Stimulated activated CD4-positive, alpha-beta T cell treated with anti-CD3 and anti-CD28 coated beads, Interleukin-1b, Interleukin-23, amount 100 ng/mL, for 4 hours (primary cell): ENCODE measurements around the gene C12orf42.

Experiments
- DNase-seq, 2 donors: peaks; one replicate each; pipeline ENCODE4 v3.0.0-alpha.2; 2020; ENCODE audit warnings: low read depth in 2 of 2

Gene C12orf42

GRCh38 chr12:103495469-103496456 lies at the start of gene C12orf42:
Gene C12orf42 (minus strand): TSS chr12:103495968. CDS start chr12:103478426, 17,542 bp downstream.
- DNase-seq, result peak; percentile 39 to 44

GRCh38 chr12:103542078-103542477 lies 46.3 kb upstream of the C12orf42 start:
- DNase-seq, result no peak

- DNase-seq, result no peak
These were observed 44.6 kb upstream of the C12orf42 start for GRCh38 chr12:103540319-103540718.

- no peak for DNase-seq
These were observed 42.6 kb upstream of the C12orf42 start for GRCh38 chr12:103538397-103538796.

GRCh38 chr12:103530307-103531066 lies 34.7 kb upstream of the C12orf42 start:
- no peak for DNase-seq

- DNase-seq, result no peak
These were observed 33.5 kb upstream of the C12orf42 start for GRCh38 chr12:103529306-103529705.

GRCh38 chr12:103524238-103524875 lies 28.6 kb upstream of the C12orf42 start:
- DNase-seq, result no peak

- DNase-seq, result no peak
These were observed 28.0 kb upstream of the C12orf42 start for GRCh38 chr12:103523771-103524170.

- DNase-seq, result no peak
These were observed 25.0 kb upstream of the C12orf42 start for GRCh38 chr12:103520686-103521215.

GRCh38 chr12:103519632-103520031 lies 23.9 kb upstream of the C12orf42 start:
- no peak for DNase-seq

GRCh38 chr12:103518899-103519298 lies 23.1 kb upstream of the C12orf42 start:
- no peak for DNase-seq

- no peak for DNase-seq
These were observed 21.4 kb upstream of the C12orf42 start for GRCh38 chr12:103517161-103517560.

- no peak for DNase-seq
These were observed 19.6 kb upstream of the C12orf42 start for GRCh38 chr12:103515341-103515740.

GRCh38 chr12:103513875-103514274 lies 18.1 kb upstream of the C12orf42 start:
- DNase-seq, result no peak

GRCh38 chr12:103505371-103506236 lies 9.8 kb upstream of the C12orf42 start:
- no peak for DNase-seq

- no peak for DNase-seq
These were observed 8.8 kb upstream of the C12orf42 start for GRCh38 chr12:103504606-103505005.

- DNase-seq, result peak in 1 of 2 donors; percentile 38
These were observed 8.0 kb upstream of the C12orf42 start for GRCh38 chr12:103503546-103504480.

- DNase-seq, result no peak
These were observed 5.7 kb upstream of the C12orf42 start for GRCh38 chr12:103501447-103501846.

- DNase-seq, result no peak
These were observed 3.8 kb upstream of the C12orf42 start for GRCh38 chr12:103499571-103499970.

GRCh38 chr12:103498990-103499389 lies 3.2 kb upstream of the C12orf42 start:
- DNase-seq, result no peak
